Uterus (tissue), 4 donors: Measurements from ENCODE around the gene STX5. TPM values are rescaled to one million over a fixed set of nuclear protein-coding genes. Genes with fewer than 3 reads are reported as not detected.
"Not testable (repeated sequence)": the region's sequence is repeated elsewhere in the genome, so short reads cannot be mapped to it uniquely, and the experiment has no call there.

ENCODE experiments used
- DNase-seq, 2 donors: peaks; one replicate each; pipeline ENCODE4 v3.0.0-alpha.2; 2019 to 2020
- H3K27ac ChIP-seq, 2 donors: fragments of 200-600 bp; sonication (generic); 1 replicate in 1 of 2; 2 replicates in 1 of 2; pipeline ENCODE4 v1.5.1; 2016 to 2018
- H3K27me3 ChIP-seq, 2 donors: fragments of 200-600 bp; sonication (generic); one replicate each; pipeline ENCODE4 v1.5.1; 2018 to 2019; ENCODE audit warnings: control low read depth in 1 of 2
- H3K36me3 ChIP-seq, 2 donors: fragments of 200-600 bp; sonication (generic); one replicate each; pipeline ENCODE4 v1.5.1; 2019; ENCODE audit warnings: control low read depth in 1 of 2
- H3K4me1 ChIP-seq, 2 donors: fragments of 200-600 bp; sonication (generic); one replicate each; pipeline ENCODE4 v1.5.1; 2018 to 2019; ENCODE audit warnings: control low read depth in 1 of 2
- H3K4me3 ChIP-seq, 2 donors: fragments of 200-600 bp; sonication (generic); 1 replicate in 1 of 2; 2 replicates in 1 of 2; pipeline ENCODE4 v1.5.1; 2018 to 2019; ENCODE audit warnings: mild to moderate bottlenecking in 1 of 2
- H3K9me3 ChIP-seq, 2 donors: fragments of 200-600 bp; sonication (generic); one replicate each; pipeline ENCODE4 v1.5.1; 2019; ENCODE audit warnings: control low read depth in 1 of 2
- CTCF ChIP-seq, 4 experiments: fragments of 200-600 bp in 2 of 4; fragments of 450-650 bp in 2 of 4; sonication (generic) in 2 of 4; IDR thresholded peaks; one replicate each; pipeline ENCODE4 v1.5.1; 2016 to 2019; ENCODE audit warnings: antibody characterized with exemption in 4 of 4, mild to moderate bottlenecking in 2 of 4, moderate library complexity in 1 of 4
- POLR2A ChIP-seq, 2 donors: fragments of 450-650 bp; IDR thresholded peaks; one replicate each; pipeline ENCODE4 v1.6.1; 2016; ENCODE audit warnings: antibody characterized with exemption in 2 of 2, mild to moderate bottlenecking in 1 of 2, moderate library complexity in 1 of 2
- intact Hi-C: fragments of 100-400 bp; cut with DNase I; formaldehyde crosslinking; loops from one replicate; pipeline ENCODE4 v1.15.1; 2023; ENCODE audit warnings: low total_unique reads
- total RNA-seq, 4 donors: library from RNA; depleted of rRNA in 3 of 4; stranded (reverse); fragments of >200 nt in 3 of 4; gene quantifications; one replicate each; pipeline versions ENCODE4 v1.1.0 to v1.2.4, GENCODE V29; 2014 to 2023
- donor health status: DM: yes; HTN: yes; CAD: no.

STX5 gene
- total RNA-seq, 4 donors from 2014 or later, result 36.5 to 73.5 (median 55.2) TPM

GRCh38 chr11:62846177-62846576, 14.3 kb upstream of the STX5 start:
- intact Hi-C loops, result no loop called here
- no peak for TF ChIP-seq CTCF (IDR thresholded peaks at IDR 0.05)
- TF ChIP-seq POLR2A (IDR thresholded peaks at IDR 0.05), result no peak
- peaks cover 0 to 8% of the 10 kb centered on the region in 2 donors for H3K4me1 ChIP-seq
- no peak overlapping the region for H3K27ac ChIP-seq
- H3K27me3 ChIP-seq, result no peaks in the 10 kb centered on the region
- no peaks in the 10 kb centered on the region for H3K36me3 ChIP-seq
- no peaks in the 10 kb centered on the region for H3K9me3 ChIP-seq
- no peak for DNase-seq
- no peak overlapping the region for H3K4me3 ChIP-seq

- no peak for DNase-seq
- Histone ChIP-seq H3K27me3 (no peaks in the 10 kb centered on the region), H3K27ac (no peak overlapping the region), H3K4me1 (peaks cover 0 to 8% of the 10 kb centered on the region in 2 donors), H3K9me3 (no peaks in the 10 kb centered on the region), H3K36me3 (no peaks in the 10 kb centered on the region), H3K4me3 (no peak overlapping the region)
- TF ChIP-seq CTCF (IDR thresholded peaks at IDR 0.05) (no peak), POLR2A (IDR thresholded peaks at IDR 0.05) (no peak)
- intact Hi-C loops, result no loop called here
Measured at GRCh38 chr11:62844154-62844553, 12.3 kb upstream of the STX5 start.

- H3K36me3 ChIP-seq, result no peaks in the 10 kb centered on the region
- peaks cover 0 to 8% of the 10 kb centered on the region in 2 donors for H3K4me1 ChIP-seq
- no peak overlapping the region for H3K4me3 ChIP-seq
- intact Hi-C loops, result no loop called here
- DNase-seq, result no peak
- H3K9me3 ChIP-seq, result no peaks in the 10 kb centered on the region
- TF ChIP-seq CTCF (IDR thresholded peaks at IDR 0.05) (no peak), POLR2A (IDR thresholded peaks at IDR 0.05) (no peak)
- H3K27me3 ChIP-seq, result no peaks in the 10 kb centered on the region
- H3K27ac ChIP-seq, result no peak overlapping the region
Measured at GRCh38 chr11:62843466-62843865, 11.6 kb upstream of the STX5 start.

- H3K9me3 ChIP-seq, DNase-seq, intact Hi-C loops, H3K4me1 ChIP-seq, H3K36me3 ChIP-seq, H3K27me3 ChIP-seq: not testable (repeated sequence)
- Histone ChIP-seq H3K27ac (peak overlapping the region; percentile 99 to 100), H3K4me3 (peak overlapping the region in 1 of 2 donors; percentile 58)
Measured at GRCh38 chr11:62842891-62843290, 11.0 kb upstream of the STX5 start.

- peak overlapping the region; percentile 99 to 100 for H3K27ac ChIP-seq
- H3K36me3 ChIP-seq, result no peaks in the 10 kb centered on the region
- H3K4me3 ChIP-seq, result peak overlapping the region; percentile 58
- peaks cover 0 to 8% of the 10 kb centered on the region in 2 donors for H3K4me1 ChIP-seq
- peak; percentile 40 to 56 for DNase-seq
- intact Hi-C loops, result no loop called here
- no peaks in the 10 kb centered on the region for H3K9me3 ChIP-seq
- no peak for TF ChIP-seq CTCF (IDR thresholded peaks at IDR 0.05)
- peak in 1 of 2 donors; percentile 10 for TF ChIP-seq POLR2A (IDR thresholded peaks at IDR 0.05)
- no peaks in the 10 kb centered on the region for H3K27me3 ChIP-seq
Measured at GRCh38 chr11:62842171-62842741, 10.4 kb upstream of the STX5 start.
